ENCODE measurements around the gene MSANTD3.

The MSANTD3 gene

GRCh38 chr9:100479820-100480219, 52.9 kb downstream of the MSANTD3 start:
- no peak overlapping the region for H3K4ac ChIP-seq (ENCODE audit: low read depth in 1 of 2, low read length in 2 of 2)
- no peak overlapping the region for H3K18ac ChIP-seq (ENCODE audit: low read depth in 1 of 2, low read length in 2 of 2)
- H3K27ac ChIP-seq (ENCODE audit: low read length, poor library complexity, severe bottlenecking): no peak overlapping the region
- no peak overlapping the region for H2AK5ac ChIP-seq (ENCODE audit: low read length, severe bottlenecking)
- H3K27me3 ChIP-seq (ENCODE audit: control insufficient read depth in 1 of 2, insufficient read depth in 1 of 2, low read length in 2 of 2): no peaks in the 10 kb centered on the region
- H3K4me3 ChIP-seq (ENCODE audit: insufficient read depth in 1 of 2, low read depth in 1 of 2, low read length in 2 of 2): no peak overlapping the region
- no peak overlapping the region for H2BK15ac ChIP-seq (ENCODE audit: low read depth, poor library complexity, severe bottlenecking)
- no peaks in the 10 kb centered on the region for H3K9me3 ChIP-seq (ENCODE audit: control insufficient read depth, low read length)
- WGBS: no CpG with 5 or more reads among the region's 2 CpGs
- no peak for DNase-seq
- H2BK120ac ChIP-seq (ENCODE audit: low read depth, low read length): no peak overlapping the region
- H4K8ac ChIP-seq (ENCODE audit: low read length): no peak overlapping the region
- no peak overlapping the region for H2BK5ac ChIP-seq (ENCODE audit: low read depth, low read length, poor library complexity, severe bottlenecking)
- no peak overlapping the region for H3K23ac ChIP-seq (ENCODE audit: low read length in 2 of 2)
- no peak overlapping the region for H2BK12ac ChIP-seq (ENCODE audit: low read length in 2 of 2)
- H3K9ac ChIP-seq (ENCODE audit: low read length): no peak overlapping the region
- no peak overlapping the region for H4K91ac ChIP-seq (ENCODE audit: low read length)
- H3K4me1 ChIP-seq (ENCODE audit: control insufficient read depth, insufficient read depth, low read depth, low read length): no peaks in the 10 kb centered on the region
- H2AFZ ChIP-seq (ENCODE audit: low read depth, low read length): no peak overlapping the region
- H3K4me2 ChIP-seq (ENCODE audit: low read length, poor library complexity, severe bottlenecking): no peak overlapping the region
- peaks cover 12% of the 10 kb centered on the region for H3K79me1 ChIP-seq (replicated peaks; ENCODE audit: low read length, poor library complexity, severe bottlenecking)
- no peak overlapping the region for H3K14ac ChIP-seq (ENCODE audit: low read length in 2 of 2)
- H3K36me3 ChIP-seq (ENCODE audit: control insufficient read depth in 1 of 2, insufficient read depth in 2 of 2, low read depth in 1 of 2, low read length in 2 of 2): no peaks in the 10 kb centered on the region

- Histone ChIP-seq H3K18ac (ENCODE audit: low read depth in 1 of 2, low read length in 2 of 2) (no peak overlapping the region), H3K27ac (ENCODE audit: low read length, poor library complexity, severe bottlenecking) (no peak overlapping the region), H2BK5ac (ENCODE audit: low read depth, low read length, poor library complexity, severe bottlenecking) (no peak overlapping the region), H3K4me1 (ENCODE audit: control insufficient read depth, insufficient read depth, low read depth, low read length) (no peaks in the 10 kb centered on the region), H3K9me3 (ENCODE audit: control insufficient read depth, low read length) (no peaks in the 10 kb centered on the region), H3K27me3 (ENCODE audit: control insufficient read depth in 1 of 2, insufficient read depth in 1 of 2, low read length in 2 of 2) (no peaks in the 10 kb centered on the region), H3K14ac (ENCODE audit: low read length in 2 of 2) (no peak overlapping the region), H3K36me3 (ENCODE audit: control insufficient read depth in 1 of 2, insufficient read depth in 2 of 2, low read depth in 1 of 2, low read length in 2 of 2) (no peaks in the 10 kb centered on the region), H3K4ac (ENCODE audit: low read depth in 1 of 2, low read length in 2 of 2) (no peak overlapping the region), H3K4me2 (ENCODE audit: low read length, poor library complexity, severe bottlenecking) (no peak overlapping the region), H2AFZ (ENCODE audit: low read depth, low read length) (no peak overlapping the region), H3K79me1 (replicated peaks; ENCODE audit: low read length, poor library complexity, severe bottlenecking) (peaks cover 14% of the 10 kb centered on the region), H3K4me3 (ENCODE audit: insufficient read depth in 1 of 2, low read depth in 1 of 2, low read length in 2 of 2) (no peak overlapping the region), H4K8ac (ENCODE audit: low read length) (no peak overlapping the region), H2AK5ac (ENCODE audit: low read length, severe bottlenecking) (no peak overlapping the region), H4K91ac (ENCODE audit: low read length) (no peak overlapping the region), H3K23ac (ENCODE audit: low read length in 2 of 2) (no peak overlapping the region), H2BK15ac (ENCODE audit: low read depth, poor library complexity, severe bottlenecking) (no peak overlapping the region), H3K9ac (ENCODE audit: low read length) (no peak overlapping the region), H2BK12ac (ENCODE audit: low read length in 2 of 2) (no peak overlapping the region), H2BK120ac (ENCODE audit: low read depth, low read length) (no peak overlapping the region)
- 89% methylated on average over 1 of the region's 1 CpG for WGBS
- DNase-seq: no peak
Measured at GRCh38 chr9:100485196-100485595, 58.3 kb downstream of the MSANTD3 start.

DNA sequence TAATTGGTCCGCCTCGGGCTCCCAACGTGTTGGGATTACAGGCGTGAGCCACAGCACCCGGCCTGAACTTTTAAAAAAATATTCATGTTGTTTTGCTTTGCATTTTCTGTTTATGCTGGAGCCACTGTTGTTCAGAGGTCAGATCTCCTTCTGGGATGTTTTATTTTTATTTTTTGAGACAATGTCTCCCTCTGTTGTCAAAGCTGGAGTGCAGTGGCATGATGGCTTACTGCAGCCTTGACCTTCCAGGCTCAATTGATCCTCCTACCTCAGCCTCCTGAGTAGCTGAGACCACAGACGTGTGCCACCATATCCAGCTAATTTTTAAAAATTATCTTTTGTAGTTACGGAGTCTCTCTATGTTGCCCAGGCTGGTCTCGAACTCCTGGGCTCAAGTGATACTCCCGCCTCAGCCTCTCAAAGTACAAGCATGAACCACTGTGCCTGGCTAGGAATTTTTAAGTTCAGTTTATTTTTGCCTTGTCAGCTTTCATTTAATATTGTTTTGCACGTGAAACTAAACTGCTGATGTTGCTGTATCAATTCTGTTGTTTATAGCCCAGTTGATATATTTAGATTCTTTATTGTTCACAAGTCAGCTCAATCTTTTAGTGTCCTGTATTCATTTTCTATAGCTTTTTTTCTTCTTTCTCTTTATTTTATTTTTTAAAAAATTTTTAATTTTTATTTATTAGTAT, 59.7 kb downstream of the MSANTD3 start:
- Histone ChIP-seq H2BK120ac (ENCODE audit: low read depth, low read length) (no peak overlapping the region), H3K4me2 (ENCODE audit: low read length, poor library complexity, severe bottlenecking) (no peak overlapping the region), H3K36me3 (ENCODE audit: control insufficient read depth in 1 of 2, insufficient read depth in 2 of 2, low read depth in 1 of 2, low read length in 2 of 2) (no peaks in the 10 kb centered on the region), H3K79me1 (replicated peaks; ENCODE audit: low read length, poor library complexity, severe bottlenecking) (peaks cover 12% of the 10 kb centered on the region), H3K14ac (ENCODE audit: low read length in 2 of 2) (no peak overlapping the region), H3K4me1 (ENCODE audit: control insufficient read depth, insufficient read depth, low read depth, low read length) (no peaks in the 10 kb centered on the region), H3K23ac (ENCODE audit: low read length in 2 of 2) (no peak overlapping the region), H2BK5ac (ENCODE audit: low read depth, low read length, poor library complexity, severe bottlenecking) (no peak overlapping the region), H3K4me3 (ENCODE audit: insufficient read depth in 1 of 2, low read depth in 1 of 2, low read length in 2 of 2) (no peak overlapping the region), H3K9ac (ENCODE audit: low read length) (no peak overlapping the region), H4K91ac (ENCODE audit: low read length) (no peak overlapping the region), H2BK12ac (ENCODE audit: low read length in 2 of 2) (no peak overlapping the region), H3K27me3 (ENCODE audit: control insufficient read depth in 1 of 2, insufficient read depth in 1 of 2, low read length in 2 of 2) (no peaks in the 10 kb centered on the region), H2AFZ (ENCODE audit: low read depth, low read length) (no peak overlapping the region), H2BK15ac (ENCODE audit: low read depth, poor library complexity, severe bottlenecking) (no peak overlapping the region), H3K18ac (ENCODE audit: low read depth in 1 of 2, low read length in 2 of 2) (no peak overlapping the region), H3K9me3 (ENCODE audit: control insufficient read depth, low read length) (no peaks in the 10 kb centered on the region), H3K27ac (ENCODE audit: low read length, poor library complexity, severe bottlenecking) (no peak overlapping the region), H4K8ac (ENCODE audit: low read length) (no peak overlapping the region), H2AK5ac (ENCODE audit: low read length, severe bottlenecking) (no peak overlapping the region), H3K4ac (ENCODE audit: low read depth in 1 of 2, low read length in 2 of 2) (no peak overlapping the region)
- DNase-seq: no peak
- WGBS: 89% methylated on average over 9 of the region's 10 CpGs

DNA sequence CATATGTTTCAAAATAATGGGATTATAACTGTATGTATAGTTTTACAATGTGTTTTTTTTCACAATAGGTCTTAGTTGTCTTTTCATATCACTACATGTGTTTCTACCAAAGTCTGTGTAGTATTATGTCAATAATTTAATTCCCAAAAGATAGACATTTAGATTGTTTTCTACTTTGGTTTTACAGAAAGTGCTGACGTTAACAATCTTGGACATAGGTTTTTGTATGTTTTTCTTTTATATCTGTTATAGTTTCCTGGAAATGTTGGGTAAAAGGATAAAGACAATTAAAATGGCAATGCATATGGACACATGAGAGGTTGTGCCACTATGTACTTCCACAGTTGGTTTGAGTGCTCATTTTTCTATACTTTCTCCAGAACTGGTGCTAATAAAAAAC, 61.2 kb downstream of the MSANTD3 start:
- Histone ChIP-seq H2BK15ac (ENCODE audit: low read depth, poor library complexity, severe bottlenecking) (no peak overlapping the region), H2BK12ac (ENCODE audit: low read length in 2 of 2) (no peak overlapping the region), H2AFZ (ENCODE audit: low read depth, low read length) (no peak overlapping the region), H3K4ac (ENCODE audit: low read depth in 1 of 2, low read length in 2 of 2) (no peak overlapping the region), H3K4me2 (ENCODE audit: low read length, poor library complexity, severe bottlenecking) (no peak overlapping the region), H4K8ac (ENCODE audit: low read length) (no peak overlapping the region), H3K27me3 (ENCODE audit: control insufficient read depth in 1 of 2, insufficient read depth in 1 of 2, low read length in 2 of 2) (no peaks in the 10 kb centered on the region), H2BK5ac (ENCODE audit: low read depth, low read length, poor library complexity, severe bottlenecking) (no peak overlapping the region), H4K91ac (ENCODE audit: low read length) (no peak overlapping the region), H3K27ac (ENCODE audit: low read length, poor library complexity, severe bottlenecking) (no peak overlapping the region), H3K4me1 (ENCODE audit: control insufficient read depth, insufficient read depth, low read depth, low read length) (no peaks in the 10 kb centered on the region), H3K36me3 (ENCODE audit: control insufficient read depth in 1 of 2, insufficient read depth in 2 of 2, low read depth in 1 of 2, low read length in 2 of 2) (no peaks in the 10 kb centered on the region), H3K79me1 (replicated peaks; ENCODE audit: low read length, poor library complexity, severe bottlenecking) (peaks cover 9% of the 10 kb centered on the region), H3K4me3 (ENCODE audit: insufficient read depth in 1 of 2, low read depth in 1 of 2, low read length in 2 of 2) (no peak overlapping the region), H3K9ac (ENCODE audit: low read length) (no peak overlapping the region), H3K18ac (ENCODE audit: low read depth in 1 of 2, low read length in 2 of 2) (no peak overlapping the region), H2BK120ac (ENCODE audit: low read depth, low read length) (no peak overlapping the region), H2AK5ac (ENCODE audit: low read length, severe bottlenecking) (no peak overlapping the region), H3K9me3 (ENCODE audit: control insufficient read depth, low read length) (no peaks in the 10 kb centered on the region), H3K14ac (ENCODE audit: low read length in 2 of 2) (no peak overlapping the region), H3K23ac (ENCODE audit: low read length in 2 of 2) (no peak overlapping the region)
- no peak for DNase-seq
- 100% methylated on average over 1 of the region's 1 CpG for WGBS
